HEK293T (cell line): ENCODE data around the gene HMGXB3.

Experiments
- CTCF ChIA-PET: fragments of 350-600 bp; formaldehyde crosslinking; extraction: SDS; loops from one replicate; lab custom pipeline; 2021; ENCODE audit warnings: antibody characterized with exemption, inconsistent platforms; lab: Yijun Ruan, JAX
- POLR2A ChIA-PET: fragments of 350-600 bp; formaldehyde crosslinking; extraction: SDS; loops from one replicate; lab custom pipeline; 2020; ENCODE audit warnings: antibody characterized with exemption, inconsistent platforms; lab: Yijun Ruan, JAX
- DNase-seq: peaks from one replicate; pipeline ENCODE4 v3.0.0; 2012; ENCODE audit warnings: mixed read lengths; ENCODE audit errors: extremely low spot score
- ARNT ChIP-seq: fragments of 450-650 bp; IDR thresholded peaks from 2 replicates; pipeline ENCODE4 v1.6.1; 2017; ENCODE audit warnings: mild to moderate bottlenecking
- BHLHE40 ChIP-seq: fragments of 450-650 bp; IDR thresholded peaks from 2 replicates; pipeline ENCODE4 v1.6.1; 2016; ENCODE audit warnings: mild to moderate bottlenecking, moderate library complexity, borderline replicate concordance
- CTBP1 ChIP-seq: fragments of 450-650 bp; IDR thresholded peaks from 2 replicates; pipeline ENCODE4 v1.6.1; 2016; ENCODE audit warnings: borderline replicate concordance
- ELF4 ChIP-seq: fragments of 450-650 bp; IDR thresholded peaks from 2 replicates; pipeline ENCODE4 v1.6.1; 2017; ENCODE audit warnings: antibody characterized with exemption
- FOXA1 ChIP-seq: fragments of 450-650 bp; IDR thresholded peaks from 2 replicates; pipeline ENCODE4 v1.6.1; 2016; ENCODE audit warnings: mild to moderate bottlenecking
- FOXK2 ChIP-seq: fragments of 450-650 bp; IDR thresholded peaks from 2 replicates; pipeline ENCODE4 v1.6.1; 2016; ENCODE audit warnings: mild to moderate bottlenecking
- FOXM1 ChIP-seq: fragments of 450-650 bp; IDR thresholded peaks from 2 replicates; pipeline ENCODE4 v1.6.1; 2017; ENCODE audit warnings: mild to moderate bottlenecking, borderline replicate concordance
- HDGF ChIP-seq: fragments of 450-650 bp; IDR thresholded peaks from 2 replicates; pipeline ENCODE4 v1.6.1; 2017; ENCODE audit warnings: antibody characterized with exemption, borderline replicate concordance
- L3MBTL2 ChIP-seq: fragments of 450-650 bp; conservative IDR thresholded peaks from 2 replicates; pipeline ENCODE4 v1.6.1; 2016; ENCODE audit warnings: mild to moderate bottlenecking
- LEF1 ChIP-seq: fragments of 450-650 bp; IDR thresholded peaks from 2 replicates; pipeline ENCODE4 v1.6.1; 2017; ENCODE audit warnings: mild to moderate bottlenecking, borderline replicate concordance
- NFRKB ChIP-seq: fragments of 450-650 bp; IDR thresholded peaks from 2 replicates; pipeline ENCODE4 v1.6.1; 2016; ENCODE audit warnings: mild to moderate bottlenecking, moderate library complexity
- PKNOX1 ChIP-seq: fragments of 450-650 bp; IDR thresholded peaks from 2 replicates; pipeline ENCODE4 v1.6.1; 2016
- SP1 ChIP-seq: fragments of 450-650 bp; IDR thresholded peaks from 2 replicates; pipeline ENCODE4 v1.6.1; 2017
- SUZ12 ChIP-seq: fragments of 450-650 bp; IDR thresholded peaks from 2 replicates; pipeline ENCODE4 v1.6.1; 2016; ENCODE audit warnings: mild to moderate bottlenecking
- TARDBP ChIP-seq: fragments of 450-650 bp; IDR thresholded peaks from 2 replicates; pipeline ENCODE4 v1.6.1; 2016
- ZNF384 ChIP-seq: fragments of 450-650 bp; IDR thresholded peaks from 2 replicates; pipeline ENCODE4 v1.6.1; 2016

The HMGXB3 gene

GRCh38 chr5:150033334-150033733, 32.8 kb downstream of the HMGXB3 start:
- TF ChIP-seq HDGF: no peak
- CTCF ChIA-PET: no interaction called here
- DNase-seq: no peak
- POLR2A ChIA-PET: no interaction called here

- DNase-seq: no peak
- POLR2A ChIA-PET: no interaction called here
- TF ChIP-seq ARNT (no peak), LEF1 (no peak), ELF4 (no peak), CTBP1 (no peak), BHLHE40 (no peak), ZNF384 (no peak), FOXK2 (no peak), SP1 (no peak), FOXA1 (no peak), PKNOX1 (no peak), SUZ12 (no peak), HDGF (no peak), TARDBP (no peak), NFRKB (no peak), FOXM1 (no peak), L3MBTL2 (no peak)
- CTCF ChIA-PET: no interaction called here
These were observed 34.1 kb downstream of the HMGXB3 start for GRCh38 chr5:150034662-150035061.

- DNase-seq: no peak
- no peak for TF ChIP-seq FOXK2
- TF ChIP-seq FOXM1: no peak
- TF ChIP-seq ARNT: no peak
- no peak for TF ChIP-seq LEF1
- no peak for TF ChIP-seq L3MBTL2
- POLR2A ChIA-PET: no interaction called here
- CTCF ChIA-PET: no interaction called here
These were observed 34.8 kb downstream of the HMGXB3 start for GRCh38 chr5:150035139-150035895.

GRCh38 chr5:150036513-150036912, 36.0 kb downstream of the HMGXB3 start:
- no peak for TF ChIP-seq FOXK2
- no peak for DNase-seq
- CTCF ChIA-PET: interaction anchor here (0.6 kb wide), 1 partner anchor 9 kb away, joined by 3 read pairs; no protein-coding TSS in a partner anchor
- POLR2A ChIA-PET: no interaction called here

- CTCF ChIA-PET: no interaction called here
- DNase-seq: no peak
- POLR2A ChIA-PET: no interaction called here
- TF ChIP-seq ELF4 (no peak), FOXA1 (no peak), ZNF384 (no peak), ARNT (no peak), CTBP1 (no peak), BHLHE40 (no peak), LEF1 (no peak)
These were observed 38.0 kb downstream of the HMGXB3 start for GRCh38 chr5:150038547-150038946.

- POLR2A ChIA-PET: no interaction called here
- no peak for DNase-seq
- TF ChIP-seq SUZ12: no peak
- no peak for TF ChIP-seq ARNT
- TF ChIP-seq HDGF: no peak
- TF ChIP-seq FOXM1: no peak
- TF ChIP-seq TARDBP: no peak
- TF ChIP-seq LEF1: no peak
- TF ChIP-seq FOXK2: no peak
- no peak for TF ChIP-seq BHLHE40
- TF ChIP-seq FOXA1: no peak
- TF ChIP-seq ELF4: no peak
- no peak for TF ChIP-seq L3MBTL2
- no peak for TF ChIP-seq ZNF384
- no peak for TF ChIP-seq PKNOX1
- TF ChIP-seq NFRKB: no peak
- no peak for TF ChIP-seq CTBP1
- TF ChIP-seq SP1: no peak
- CTCF ChIA-PET: no interaction called here
These were observed 41.9 kb downstream of the HMGXB3 start for GRCh38 chr5:150042459-150042858.

GRCh38 chr5:150043657-150044328, 43.3 kb downstream of the HMGXB3 start:
- CTCF ChIA-PET: no interaction called here
- TF ChIP-seq L3MBTL2 (no peak), FOXM1 (no peak), LEF1 (no peak), NFRKB (no peak), SUZ12 (no peak), HDGF (no peak), ZNF384 (no peak), ELF4 (no peak), PKNOX1 (no peak), CTBP1 (no peak), ARNT (no peak), BHLHE40 (no peak), TARDBP (no peak)
- DNase-seq: no peak
- POLR2A ChIA-PET: no interaction called here
